A673 (cell line): Measurements from ENCODE around the gene NARF.

Experiments
- EZH2 ChIP-seq: fragments of 200-600 bp; sonication (generic); IDR thresholded peaks from 2 replicates; pipeline ENCODE4 v1.6.1; 2017; ENCODE audit warnings: borderline replicate concordance, low read depth, mild to moderate bottlenecking, mixed read lengths, antibody characterized with exemption, low read length; ENCODE audit not compliant: poor library complexity, severe bottlenecking
- TF ChIP-seq, protein P1 (sequence below): fragments of 300-800, 200-600 bp; sonication (generic); conservative IDR thresholded peaks from 2 replicates; pipeline ENCODE4 v1.5.1; 2017; ENCODE audit warnings: low read depth, mild to moderate bottlenecking, antibody characterized with exemption, low read length, moderate library complexity, mixed read lengths

- TF ChIP-seq, protein P1, sequence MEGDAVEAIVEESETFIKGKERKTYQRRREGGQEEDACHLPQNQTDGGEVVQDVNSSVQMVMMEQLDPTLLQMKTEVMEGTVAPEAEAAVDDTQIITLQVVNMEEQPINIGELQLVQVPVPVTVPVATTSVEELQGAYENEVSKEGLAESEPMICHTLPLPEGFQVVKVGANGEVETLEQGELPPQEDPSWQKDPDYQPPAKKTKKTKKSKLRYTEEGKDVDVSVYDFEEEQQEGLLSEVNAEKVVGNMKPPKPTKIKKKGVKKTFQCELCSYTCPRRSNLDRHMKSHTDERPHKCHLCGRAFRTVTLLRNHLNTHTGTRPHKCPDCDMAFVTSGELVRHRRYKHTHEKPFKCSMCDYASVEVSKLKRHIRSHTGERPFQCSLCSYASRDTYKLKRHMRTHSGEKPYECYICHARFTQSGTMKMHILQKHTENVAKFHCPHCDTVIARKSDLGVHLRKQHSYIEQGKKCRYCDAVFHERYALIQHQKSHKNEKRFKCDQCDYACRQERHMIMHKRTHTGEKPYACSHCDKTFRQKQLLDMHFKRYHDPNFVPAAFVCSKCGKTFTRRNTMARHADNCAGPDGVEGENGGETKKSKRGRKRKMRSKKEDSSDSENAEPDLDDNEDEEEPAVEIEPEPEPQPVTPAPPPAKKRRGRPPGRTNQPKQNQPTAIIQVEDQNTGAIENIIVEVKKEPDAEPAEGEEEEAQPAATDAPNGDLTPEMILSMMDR = no peak
- no peak for TF ChIP-seq EZH2
Measured at GRCh38 chr17:82502207-82502606, 43.7 kb downstream of the NARF start.
